NB4 (cell line): ENCODE data around the gene IL21R.

Source experiments
- TF ChIP-seq, protein P1 (sequence below): IDR thresholded peaks from one replicate; pipeline ENCODE4 v1.5.1; 2012; ENCODE audit warnings: low read depth, low read length
- TF ChIP-seq, protein P2 (sequence below): IDR thresholded peaks from 2 replicates; pipeline ENCODE4 v1.6.1; 2011; ENCODE audit warnings: low read depth, low read length

DNA sequence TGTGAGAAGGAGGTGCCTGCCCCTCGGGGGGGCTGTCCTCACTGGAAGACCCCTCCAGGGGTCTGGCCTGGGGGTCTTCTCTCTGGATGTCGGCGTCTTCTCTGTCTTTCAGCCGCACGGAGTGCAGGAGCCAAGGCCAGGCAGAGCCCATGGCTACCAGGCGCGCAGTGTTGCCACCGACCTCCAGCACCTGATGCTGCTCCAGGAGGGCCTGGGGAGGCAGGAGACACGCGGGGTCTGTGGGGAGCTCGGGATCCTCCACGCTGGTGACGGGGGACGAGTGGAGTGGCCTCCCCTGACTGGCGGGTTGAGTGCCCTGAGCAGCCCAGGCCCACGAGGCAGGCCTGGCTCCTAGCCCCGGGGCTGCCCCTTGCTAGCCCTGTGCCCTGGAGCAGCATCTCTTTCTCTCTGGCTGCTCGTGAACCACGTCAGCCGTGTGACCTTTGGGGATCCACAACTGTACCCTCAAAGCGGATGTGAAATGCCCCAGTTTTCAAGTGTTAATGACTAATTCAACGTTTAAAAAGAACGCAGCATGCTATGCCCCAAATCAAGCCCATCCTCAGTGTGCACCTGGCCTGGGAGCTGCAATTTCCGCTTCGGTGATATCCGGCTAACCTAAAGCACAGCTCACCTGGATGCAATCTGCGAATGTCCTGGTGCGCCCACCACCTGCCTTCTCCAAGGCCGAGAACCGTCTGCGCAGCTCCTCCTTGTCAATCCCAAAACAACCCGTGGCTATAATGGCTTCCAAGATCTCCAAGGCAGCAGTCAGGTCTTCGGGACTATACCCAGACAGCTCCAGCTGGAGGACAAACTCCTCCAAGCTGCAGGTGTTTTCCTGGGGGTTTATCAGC, 62.9 kb downstream of the IL21R start:
- TF ChIP-seq, protein P1, sequence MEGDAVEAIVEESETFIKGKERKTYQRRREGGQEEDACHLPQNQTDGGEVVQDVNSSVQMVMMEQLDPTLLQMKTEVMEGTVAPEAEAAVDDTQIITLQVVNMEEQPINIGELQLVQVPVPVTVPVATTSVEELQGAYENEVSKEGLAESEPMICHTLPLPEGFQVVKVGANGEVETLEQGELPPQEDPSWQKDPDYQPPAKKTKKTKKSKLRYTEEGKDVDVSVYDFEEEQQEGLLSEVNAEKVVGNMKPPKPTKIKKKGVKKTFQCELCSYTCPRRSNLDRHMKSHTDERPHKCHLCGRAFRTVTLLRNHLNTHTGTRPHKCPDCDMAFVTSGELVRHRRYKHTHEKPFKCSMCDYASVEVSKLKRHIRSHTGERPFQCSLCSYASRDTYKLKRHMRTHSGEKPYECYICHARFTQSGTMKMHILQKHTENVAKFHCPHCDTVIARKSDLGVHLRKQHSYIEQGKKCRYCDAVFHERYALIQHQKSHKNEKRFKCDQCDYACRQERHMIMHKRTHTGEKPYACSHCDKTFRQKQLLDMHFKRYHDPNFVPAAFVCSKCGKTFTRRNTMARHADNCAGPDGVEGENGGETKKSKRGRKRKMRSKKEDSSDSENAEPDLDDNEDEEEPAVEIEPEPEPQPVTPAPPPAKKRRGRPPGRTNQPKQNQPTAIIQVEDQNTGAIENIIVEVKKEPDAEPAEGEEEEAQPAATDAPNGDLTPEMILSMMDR = no peak
- TF ChIP-seq, protein P2, sequence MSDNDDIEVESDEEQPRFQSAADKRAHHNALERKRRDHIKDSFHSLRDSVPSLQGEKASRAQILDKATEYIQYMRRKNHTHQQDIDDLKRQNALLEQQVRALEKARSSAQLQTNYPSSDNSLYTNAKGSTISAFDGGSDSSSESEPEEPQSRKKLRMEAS = no peak
